HTR-8/SVneo (cell line): ENCODE measurements around the gene HS6ST2.

Experiments used
- DNase-seq: peaks from one replicate; pipeline ENCODE4 v3.0.0; 2011; ENCODE audit warnings: low spot score, mixed read lengths; ENCODE audit not compliant: insufficient read length
- FAIRE-seq: peaks from 2 replicates; lab custom pipeline; 2011; peaks lifted over from hg19 to GRCh38; lab: Jason Lieb, UNC

Gene HS6ST2

GRCh38 chrX:132750331-132751062 is 207.9 kb downstream of the HS6ST2 start:
- no peak for FAIRE-seq
- no peak for DNase-seq

- FAIRE-seq (no peak), DNase-seq (no peak)
Measured at GRCh38 chrX:132749406-132749805, 209.0 kb downstream of the HS6ST2 start.

DNA sequence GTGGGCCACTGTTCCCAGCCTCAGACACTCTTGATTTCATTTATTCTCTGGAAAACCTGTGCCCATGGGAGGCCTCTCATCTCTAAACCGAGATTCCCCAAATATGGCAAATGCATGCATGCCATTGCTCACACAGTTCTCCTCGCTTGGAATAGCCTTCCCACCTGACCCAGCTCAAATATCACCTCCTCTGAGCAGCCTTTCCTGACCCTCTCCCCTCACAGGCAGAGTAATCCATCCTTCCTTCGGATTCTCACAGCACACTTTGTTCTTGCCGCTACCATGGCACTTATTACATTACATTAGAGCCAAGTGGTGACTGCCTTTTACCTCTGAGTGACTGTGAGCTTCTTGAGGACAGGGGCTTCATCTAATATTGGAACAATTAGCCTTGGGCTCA is 209.5 kb downstream of the HS6ST2 start:
- FAIRE-seq (no peak), DNase-seq (no peak)

DNA sequence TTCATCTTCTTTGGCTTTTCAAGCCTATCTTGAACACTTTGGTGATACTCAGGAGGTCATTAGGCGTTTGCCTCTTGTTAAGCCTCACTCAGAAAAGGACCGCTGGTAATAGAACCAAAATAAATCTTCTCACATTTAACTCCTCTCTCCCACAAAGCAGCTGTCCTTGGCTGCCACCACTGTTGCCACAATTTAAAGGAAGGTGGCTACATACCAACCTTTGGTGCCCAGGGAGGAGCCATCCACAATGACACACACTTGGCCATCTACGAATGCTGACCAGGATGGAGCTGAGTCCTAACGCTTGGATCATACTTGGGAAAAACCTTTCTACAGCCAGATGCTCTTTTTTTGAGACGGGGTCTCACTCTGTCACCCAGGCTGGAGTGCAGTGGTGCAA is 210.2 kb downstream of the HS6ST2 start:
- DNase-seq (no peak), FAIRE-seq (no peak)

- FAIRE-seq (no peak), DNase-seq (no peak)
Measured at GRCh38 chrX:132745593-132745992, 212.8 kb downstream of the HS6ST2 start.

DNA sequence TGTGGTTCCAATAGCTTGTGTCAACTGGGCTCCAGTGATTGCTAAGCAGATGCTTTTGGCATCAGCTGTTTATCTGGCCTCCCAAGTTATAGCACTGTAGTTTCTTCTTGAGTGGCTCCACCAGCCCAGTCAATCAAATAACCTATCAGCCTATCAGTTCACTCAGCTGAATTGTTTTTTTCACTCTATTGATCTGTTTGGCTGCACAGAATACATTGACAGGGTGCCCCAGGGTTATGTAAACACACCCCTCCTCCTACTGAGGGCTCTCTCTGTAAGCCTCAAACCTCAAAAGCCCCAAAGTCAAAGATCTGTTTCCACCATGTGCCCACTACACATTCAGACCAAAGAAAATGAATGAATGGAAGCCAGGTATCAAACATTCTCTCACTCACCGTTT is 214.0 kb downstream of the HS6ST2 start:
- DNase-seq (no peak), FAIRE-seq (no peak)

DNA sequence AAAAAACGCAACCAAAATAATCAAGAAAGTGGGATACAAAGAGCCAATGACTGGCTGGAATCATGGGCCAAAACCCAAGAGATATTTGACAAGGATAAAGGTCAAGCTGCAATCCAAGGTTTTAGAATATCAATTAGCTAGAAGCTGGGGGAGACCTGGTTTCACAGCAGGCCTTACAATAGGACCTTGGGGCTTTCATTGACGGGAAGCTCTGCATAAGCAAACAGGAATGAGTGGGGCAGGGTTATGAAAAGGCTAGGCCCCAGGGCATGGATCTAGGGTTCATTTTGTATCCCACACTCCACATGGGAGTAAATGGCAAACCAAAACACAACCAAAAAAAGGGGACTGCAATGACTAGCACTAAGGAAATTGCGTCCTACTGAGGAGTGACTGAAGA is 215.3 kb downstream of the HS6ST2 start:
- FAIRE-seq (no peak), DNase-seq (no peak)

DNA sequence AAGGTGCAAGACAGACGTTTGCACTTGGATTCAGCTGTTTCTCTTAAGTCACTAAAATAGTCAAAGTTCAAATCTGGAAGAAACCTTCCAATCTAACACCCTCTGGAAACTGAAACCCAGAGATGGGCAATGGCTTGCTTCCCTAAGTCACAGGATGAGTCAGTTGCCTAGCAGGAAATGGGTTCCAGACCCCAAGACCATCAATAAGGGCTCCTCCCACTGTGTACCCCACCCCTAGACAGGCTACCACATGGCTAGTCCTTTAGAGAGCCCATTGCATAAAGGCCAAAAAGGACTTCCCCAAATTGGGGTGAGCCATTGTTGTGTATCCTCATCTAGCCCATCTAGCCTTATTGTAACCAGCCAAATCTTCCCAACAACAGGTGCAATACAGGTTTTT is 216.2 kb downstream of the HS6ST2 start:
- FAIRE-seq (no peak), DNase-seq (no peak)

DNA sequence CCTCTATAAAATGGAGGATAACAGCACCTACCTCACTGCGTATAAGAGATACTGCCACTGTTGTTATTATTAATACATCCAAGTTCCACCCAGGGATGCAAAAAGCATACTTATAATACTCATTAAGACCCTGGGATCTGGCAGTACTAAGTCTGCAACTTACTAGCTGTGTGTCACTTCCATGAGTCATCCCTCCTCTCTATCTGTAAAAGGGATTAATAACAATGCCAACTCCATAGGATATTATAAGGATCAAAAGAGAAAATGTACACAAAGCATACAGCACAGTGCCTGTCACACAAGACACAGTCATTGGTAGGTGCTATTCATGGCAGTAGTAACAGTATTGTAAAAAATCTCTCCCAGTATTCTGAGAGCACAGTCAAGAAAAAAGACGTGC is 216.7 kb downstream of the HS6ST2 start:
- FAIRE-seq (no peak), DNase-seq (no peak)

GRCh38 chrX:132740316-132741123 is 217.9 kb downstream of the HS6ST2 start:
- no peak for FAIRE-seq
- DNase-seq, result no peak

DNA sequence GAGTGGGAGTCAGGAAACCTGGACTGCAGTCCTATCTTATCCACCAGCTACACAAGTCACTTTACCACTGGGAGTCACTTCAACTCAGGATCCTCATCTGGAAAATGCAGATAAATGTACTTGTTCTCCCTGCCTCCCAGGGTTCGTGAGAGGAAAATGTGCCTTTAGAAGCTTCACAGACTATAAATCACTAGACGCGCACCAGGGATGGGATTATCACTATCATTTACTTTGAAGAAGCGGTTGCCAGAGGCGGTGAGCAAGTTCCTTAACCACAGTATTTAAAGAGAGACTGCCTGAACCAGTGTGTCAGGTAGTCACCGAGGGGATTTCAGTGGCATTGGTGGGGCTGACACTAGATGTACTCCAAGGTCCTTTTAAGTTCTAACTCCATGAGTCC is 219.5 kb downstream of the HS6ST2 start:
- DNase-seq (no peak), FAIRE-seq (no peak)

DNA sequence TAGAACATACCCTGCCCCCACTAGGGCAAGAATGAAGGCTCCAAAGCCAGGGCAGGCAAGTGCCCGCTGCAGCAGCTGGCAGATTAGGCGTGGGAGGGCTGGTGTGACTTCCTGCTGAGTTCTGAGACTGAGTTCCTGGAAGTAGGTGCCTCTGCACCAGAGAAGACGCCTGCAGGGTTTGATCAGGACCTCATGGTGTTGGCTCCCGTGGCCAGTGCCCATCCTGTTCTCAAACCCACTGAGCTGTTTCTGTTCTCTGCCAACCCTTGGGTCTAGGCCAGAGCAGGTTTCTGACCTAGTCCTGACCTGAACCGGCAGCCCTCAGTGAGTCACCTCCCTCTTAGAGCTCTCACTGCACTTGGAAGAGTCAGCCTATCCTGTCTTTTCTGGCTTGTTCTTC is 220.7 kb downstream of the HS6ST2 start:
- no peak for FAIRE-seq
- no peak for DNase-seq

DNA sequence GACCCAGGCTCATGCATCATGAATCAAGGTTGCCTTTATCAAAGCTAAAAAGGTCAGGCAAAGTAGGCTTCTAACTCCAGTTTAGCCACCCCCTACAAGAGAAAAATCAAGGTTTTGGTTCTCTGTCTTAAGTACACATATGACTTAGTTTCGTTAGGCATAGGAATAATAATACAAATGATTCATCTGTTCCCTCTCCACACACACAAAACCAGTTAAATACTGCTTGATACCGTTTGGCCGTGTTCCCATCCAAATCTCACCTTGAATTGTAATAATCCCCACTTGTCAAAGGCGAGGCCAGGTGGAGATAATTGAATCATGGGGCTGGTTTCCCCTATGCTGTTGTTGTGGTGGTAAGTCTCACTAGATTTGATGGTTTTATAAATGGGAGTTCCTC is 226.2 kb downstream of the HS6ST2 start:
- no peak for FAIRE-seq
- no peak for DNase-seq

GRCh38 chrX:132730726-132731125 is 227.7 kb downstream of the HS6ST2 start:
- DNase-seq (no peak), FAIRE-seq (no peak)

DNA sequence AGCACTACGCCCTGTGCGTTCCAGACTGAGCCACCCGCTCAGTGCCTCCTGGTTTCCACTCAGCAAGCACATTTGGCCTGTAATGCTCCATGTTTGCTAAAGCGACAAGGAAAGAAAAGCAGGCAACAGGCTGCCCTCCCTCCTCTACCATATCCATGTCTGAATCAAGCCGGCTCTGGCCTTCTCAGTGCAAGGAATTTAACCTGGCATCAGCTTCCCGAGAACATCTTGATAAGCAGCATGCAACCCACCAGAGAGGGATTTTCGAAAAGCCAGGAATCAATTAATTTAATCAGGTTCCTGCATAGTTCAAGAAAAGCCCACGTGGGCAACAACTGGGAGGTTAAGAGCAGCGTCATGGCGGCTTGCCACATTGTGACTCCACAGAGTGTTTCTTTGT is 228.2 kb downstream of the HS6ST2 start:
- FAIRE-seq, result no peak
- DNase-seq, result no peak

- no peak for DNase-seq
- FAIRE-seq, result no peak
Measured at GRCh38 chrX:132728296-132728695, 230.1 kb downstream of the HS6ST2 start.

DNA sequence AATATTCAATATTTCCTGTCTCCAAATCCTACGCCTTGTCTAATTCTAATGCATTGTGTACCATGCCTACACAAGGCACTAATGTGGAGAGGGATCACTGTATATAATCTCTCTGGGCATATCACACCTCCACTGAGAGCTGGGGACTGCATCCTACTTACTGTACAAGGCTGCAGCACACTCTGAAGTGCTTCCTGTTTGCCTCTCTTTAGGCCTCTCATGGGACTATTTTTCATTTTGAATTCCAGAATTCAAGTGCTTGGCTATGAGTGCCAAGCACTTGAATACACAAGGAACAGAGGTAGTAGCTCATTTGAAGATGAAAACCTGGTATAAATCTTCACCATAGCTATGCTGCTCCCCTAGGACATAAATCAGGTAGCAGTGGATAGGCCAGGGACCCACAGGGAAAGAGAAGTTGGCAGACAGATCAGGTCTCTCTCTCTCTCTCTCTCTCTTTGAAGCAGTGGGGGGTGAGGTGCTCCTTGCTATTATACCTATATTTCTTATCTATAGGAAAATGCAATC is 239.9 kb downstream of the HS6ST2 start:
- FAIRE-seq (no peak), DNase-seq (no peak)

DNA sequence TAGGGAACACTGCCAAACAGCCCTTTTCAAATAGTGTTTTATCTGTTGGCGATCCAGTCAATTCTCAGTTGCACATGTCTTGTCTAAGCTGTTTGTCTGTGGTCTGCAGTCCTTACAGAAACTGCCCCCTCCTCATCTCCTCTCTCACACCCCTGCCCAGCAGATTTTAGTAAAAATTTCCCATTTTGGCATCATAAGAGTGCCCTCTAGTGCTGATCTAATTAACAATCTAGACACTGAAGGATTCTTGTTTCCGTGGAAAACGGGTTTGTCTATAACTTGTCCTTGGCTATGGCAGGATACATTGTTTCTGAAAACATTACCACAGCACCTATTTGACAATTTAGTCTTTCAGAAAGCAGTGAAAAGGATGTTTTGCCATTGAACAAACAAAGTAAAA is 242.4 kb downstream of the HS6ST2 start:
- FAIRE-seq, result no peak

DNA sequence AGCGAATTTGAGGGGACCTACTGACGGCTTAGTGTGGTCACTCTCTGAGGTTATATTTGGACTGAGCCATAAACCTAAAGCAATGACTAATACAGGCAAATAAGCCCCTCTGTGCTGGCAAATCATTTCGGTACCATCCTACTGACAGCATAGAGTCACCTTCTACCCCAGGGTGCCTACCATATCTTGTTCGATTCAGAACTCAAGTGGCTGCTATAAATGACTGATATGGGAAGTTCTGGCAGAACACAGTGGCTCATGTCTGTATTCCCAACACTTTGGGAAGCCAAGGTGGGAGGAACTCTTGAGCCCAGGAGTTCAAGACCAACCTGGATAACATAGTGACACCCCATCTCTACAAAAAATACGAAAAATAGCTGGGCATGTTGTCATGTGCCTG is 243.5 kb downstream of the HS6ST2 start:
- no peak for DNase-seq

More for the DNA sequence above, 242.4 kb downstream of the HS6ST2 start:
- no peak for DNase-seq

DNA sequence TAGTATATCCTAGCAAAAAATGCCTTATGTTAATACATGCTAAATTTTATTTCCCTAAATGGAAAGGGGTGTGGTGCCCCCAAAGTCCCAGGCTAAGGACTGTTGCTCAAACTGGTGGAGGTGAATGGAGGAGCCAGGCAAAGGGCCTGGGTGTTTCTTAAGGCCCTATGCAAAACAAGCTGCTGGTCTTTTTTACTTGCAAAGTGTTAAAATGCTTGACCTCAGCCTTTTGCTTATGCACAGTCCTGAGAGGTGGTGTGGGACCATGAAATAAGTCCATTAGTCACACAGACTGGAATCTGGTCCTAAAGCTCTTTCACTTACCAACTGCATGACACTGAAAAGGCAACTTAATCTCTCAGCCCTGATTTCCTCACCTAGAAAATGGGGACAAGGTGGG is 246.1 kb downstream of the HS6ST2 start:
- FAIRE-seq (no peak), DNase-seq (no peak)

More for the DNA sequence above, 243.5 kb downstream of the HS6ST2 start:
- no peak for FAIRE-seq

DNA sequence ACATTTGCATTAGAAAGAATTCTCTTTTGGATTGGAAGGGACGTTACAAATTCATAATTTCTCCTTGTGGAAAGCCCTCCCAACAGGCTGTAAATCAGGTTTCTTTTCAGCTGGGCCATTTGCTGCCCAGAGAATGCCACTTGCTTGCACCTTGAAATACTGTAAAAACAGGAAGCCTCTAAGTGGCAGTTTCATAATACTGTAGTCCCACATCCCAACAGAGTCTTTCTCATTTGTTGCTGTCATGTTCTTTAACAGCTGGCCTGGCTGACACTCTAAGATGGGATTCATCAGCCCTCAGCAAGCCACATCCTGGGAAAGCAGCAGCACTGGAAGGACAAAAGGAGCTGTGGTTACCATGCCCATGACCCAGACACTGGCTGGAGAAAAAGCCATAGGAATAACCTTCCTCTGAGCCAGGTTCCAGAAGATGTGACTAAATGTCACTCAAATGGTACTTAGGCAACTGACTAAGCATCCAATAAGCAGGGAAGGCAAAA is 247.7 kb downstream of the HS6ST2 start:
- DNase-seq (no peak), FAIRE-seq (no peak)
